Tibial nerve (tissue), 4 donors: ENCODE results near the gene SATB1.

Source experiments
- CTCF ChIP-seq, 5 experiments: fragments of 200-600 bp in 3 of 5; fragments of 450-650 bp in 2 of 5; sonication (generic) in 3 of 5; IDR thresholded peaks; one replicate each; pipeline ENCODE4 v1.5.1; 2016 to 2019; ENCODE audit warnings: antibody characterized with exemption in 5 of 5, mild to moderate bottlenecking in 3 of 5, moderate library complexity in 2 of 5
- EP300 ChIP-seq, 2 donors: sonication (generic); formaldehyde crosslinking; IDR thresholded peaks; one replicate each; pipeline ENCODE4 v1.6.1; 2017; ENCODE audit warnings: antibody characterized with exemption in 2 of 2, mild to moderate bottlenecking in 1 of 2
- POLR2A ChIP-seq, 2 donors: fragments of 450-650 bp; IDR thresholded peaks; one replicate each; pipeline ENCODE4 v1.6.1; 2017; ENCODE audit warnings: antibody characterized with exemption in 2 of 2, mild to moderate bottlenecking in 2 of 2, moderate library complexity in 2 of 2

- no peak for TF ChIP-seq CTCF (IDR thresholded peaks at IDR 0.05)
- TF ChIP-seq EP300 (IDR thresholded peaks at IDR 0.05) = no peak
- TF ChIP-seq POLR2A (IDR thresholded peaks at IDR 0.05) = no peak
Observed at GRCh38 chr3:18300916-18301315, 124.2 kb downstream of the SATB1 start.
